HCT116 (cell line): ENCODE results near the gene CSTF2T. TPM values are rescaled to one million over a fixed set of nuclear protein-coding genes. Genes with fewer than 3 reads are reported as not detected.

ENCODE experiments used
- ATAC-seq: fragments of 200-7000 bp; cut with Tn5 transposase; 2 replicates; pipeline ENCODE4 v1.9.1; 2020; ENCODE audit warnings: mild to moderate bottlenecking, moderate library complexity
- BruUV-seq: library from RNA; stranded (reverse); fragments of 400-500 nt; replicated peaks from 2 replicates; lab custom pipeline; 2021; lab: Mats Ljungman, UMichigan
- CTCF ChIA-PET: fragments of 300-600 bp; sonication (Branson Sonifier 250); formaldehyde crosslinking; loops from one replicate; lab custom pipeline; 2021; ENCODE audit warnings: antibody characterized with exemption; lab: Charles Lee
- POLR2A ChIA-PET: fragments of 300-600, 350-600 bp; sonication (Branson Sonifier 250); formaldehyde crosslinking; loops from one replicate; lab custom pipeline; 2021; ENCODE audit warnings: antibody characterized with exemption; lab: Charles Lee
- RAD21 ChIA-PET, 2 experiments: fragments of 300-600 bp; sonication (Branson Sonifier 250); formaldehyde crosslinking; loops; one replicate each; lab custom pipeline; 2023; ENCODE audit warnings: low total read pairs in 2 of 2; ENCODE audit not compliant: uncharacterized antibody in 2 of 2, unreplicated experiment in 2 of 2, low non-redundant PET in 1 of 2; lab: Charles Lee
- DNase-seq: peaks from one replicate; pipeline ENCODE4 v3.0.0-alpha.2; 2010; ENCODE audit warnings: low read depth, low spot score
- H2AFZ ChIP-seq: fragments of 200-600 bp; shearing (Covaris generic), sonication (generic); 2 replicates; pipeline ENCODE4 v1.6.1; 2017; ENCODE audit warnings: low read depth, mixed run types, mixed read lengths, antibody characterized with exemption, low read length; ENCODE audit not compliant: poor library complexity, severe bottlenecking
- H3K27ac ChIP-seq: 2 replicates; pipeline ENCODE4 v1.5.1; 2012; ENCODE audit warnings: low read depth, low read length
- H3K27me3 ChIP-seq: fragments of 200-600 bp; sonication (generic); 2 replicates; pipeline ENCODE4 v1.6.1; 2016; ENCODE audit warnings: mixed run types, low read length, mixed read lengths; ENCODE audit not compliant: insufficient read depth
- H3K36me3 ChIP-seq, 2 experiments: fragments of 200-500 bp in 1 of 2; fragments of 200-600 bp in 1 of 2; sonication (Bioruptor generic) in 1 of 2; sonication (generic) in 1 of 2; 2 replicates each; pipeline versions ENCODE4 v1.5.1 to v1.6.1; 2014 to 2016; ENCODE audit warnings: low read length in 2 of 2, inconsistent platforms in 1 of 2, mixed read lengths in 1 of 2, mixed run types in 1 of 2; ENCODE audit not compliant: insufficient read depth in 2 of 2, control insufficient read depth in 1 of 2
- H3K4me1 ChIP-seq, 2 experiments: fragments of 200-600 bp in 1 of 2; sonication (generic) in 1 of 2; 2 replicates each; pipeline versions ENCODE4 v1.5.1 to v1.6.1; 2012 to 2017; ENCODE audit warnings: low read length in 2 of 2, inconsistent platforms in 1 of 2, mild to moderate bottlenecking in 1 of 2, mixed read lengths in 1 of 2, mixed run types in 1 of 2, moderate library complexity in 1 of 2; ENCODE audit not compliant: insufficient read depth in 2 of 2, control insufficient read depth in 1 of 2
- H3K4me2 ChIP-seq: fragments of 200-600 bp; sonication (generic); 2 replicates; pipeline ENCODE4 v1.6.1; 2017; ENCODE audit warnings: mixed run types, low read length, mixed read lengths
- H3K4me3 ChIP-seq, 2 experiments: fragments of 200-600 bp in 1 of 2; sonication (generic) in 1 of 2; replicated peaks in 1 of 2; 2 replicates each; pipeline ENCODE4 v1.5.1; 2011 to 2016; ENCODE audit warnings: low read length in 2 of 2, control low read depth in 1 of 2, low read depth in 1 of 2, mild to moderate bottlenecking in 1 of 2, mixed read lengths in 1 of 2, mixed run types in 1 of 2
- H3K79me2 ChIP-seq: fragments of 200-600 bp; sonication (generic); 2 replicates; pipeline ENCODE4 v1.6.1; 2017; ENCODE audit warnings: mild to moderate bottlenecking, mixed run types, low read length, moderate library complexity, mixed read lengths; ENCODE audit not compliant: insufficient read depth
- H3K9ac ChIP-seq: fragments of 200-600 bp; sonication (generic); 2 replicates; pipeline ENCODE4 v1.6.1; 2016; ENCODE audit warnings: low read length, mixed read lengths
- H3K9me2 ChIP-seq: fragments of 200-600 bp; sonication (generic), shearing (Covaris generic); 2 replicates; pipeline ENCODE4 v1.6.1; 2017; ENCODE audit warnings: mixed run types, mild to moderate bottlenecking, moderate library complexity; ENCODE audit not compliant: insufficient read depth
- H3K9me3 ChIP-seq, 2 experiments: fragments of 200-500 bp in 1 of 2; fragments of 200-600 bp in 1 of 2; sonication (Bioruptor generic) in 1 of 2; sonication (generic) in 1 of 2; 2 replicates each; pipeline ENCODE4 v1.6.1; 2014 to 2017; ENCODE audit warnings: low read length in 2 of 2, mixed read lengths in 2 of 2, inconsistent platforms in 1 of 2, low read depth in 1 of 2, mild to moderate bottlenecking in 1 of 2, mixed run types in 1 of 2, moderate library complexity in 1 of 2; ENCODE audit not compliant: control insufficient read depth in 1 of 2, insufficient read depth in 1 of 2
- H4K20me1 ChIP-seq: fragments of 200-600 bp; sonication (generic), shearing (Covaris generic); 2 replicates; pipeline ENCODE4 v1.6.1; 2017; ENCODE audit warnings: mixed run types, mild to moderate bottlenecking, moderate library complexity; ENCODE audit not compliant: insufficient read depth
- CBX3 ChIP-seq: IDR thresholded peaks from 2 replicates; pipeline ENCODE4 v1.6.1; 2012; ENCODE audit warnings: low read depth
- CEBPB ChIP-seq: IDR thresholded peaks from 2 replicates; pipeline ENCODE4 v1.6.1; 2012; ENCODE audit warnings: low read depth
- EZH2phosphoT487 ChIP-seq: fragments of 200-600 bp; IDR thresholded peaks from 2 replicates; pipeline ENCODE4 v1.6.1; 2018; ENCODE audit warnings: antibody characterized with exemption, borderline replicate concordance
- FOSL1 ChIP-seq: IDR thresholded peaks from 2 replicates; pipeline ENCODE4 v1.6.1; 2012; ENCODE audit warnings: low read depth
- MAX ChIP-seq: IDR thresholded peaks from 2 replicates; pipeline ENCODE4 v1.6.1; 2012
- RAD21 ChIP-seq: IDR thresholded peaks from 2 replicates; pipeline ENCODE4 v1.6.1; 2012; ENCODE audit warnings: low read depth, mild to moderate bottlenecking
- SIN3A ChIP-seq: IDR thresholded peaks from 2 replicates; pipeline ENCODE4 v1.6.1; 2012; ENCODE audit warnings: low read depth
- SRF ChIP-seq: IDR thresholded peaks from 2 replicates; pipeline ENCODE4 v1.6.1; 2012; ENCODE audit warnings: low read depth
- TCF7L2 ChIP-seq: IDR thresholded peaks from 2 replicates; pipeline ENCODE4 v1.7.0; 2011; ENCODE audit warnings: borderline replicate concordance, inconsistent platforms; ENCODE audit not compliant: insufficient read depth, insufficient read length; ENCODE audit errors: extremely low read depth
- ZNF274 ChIP-seq: fragments of 200-500 bp; sonication (Bioruptor generic); IDR thresholded peaks from 2 replicates; pipeline ENCODE4 v1.6.1; 2014; ENCODE audit warnings: mild to moderate bottlenecking, low read depth, low read length, inconsistent platforms
- intact Hi-C: fragments of 100-400 bp; cut with micrococcal nuclease; formaldehyde crosslinking; loops from 2 replicates; pipeline ENCODE4 v1.10.0; 2022
- total RNA-seq: library from RNA; stranded (reverse); gene quantifications from one replicate; pipeline ENCODE4 v1.2.1, GENCODE V29; 2021; ENCODE audit not compliant: unreplicated experiment
- TF ChIP-seq, protein P1 (sequence below): IDR thresholded peaks from 2 replicates; pipeline ENCODE4 v1.6.1; 2011; ENCODE audit warnings: mild to moderate bottlenecking, low read length, moderate library complexity; ENCODE audit not compliant: insufficient replicate concordance; ENCODE audit errors: extremely low read depth

Gene CSTF2T
- total RNA-seq, 1 experiment from 2014 or later: 18.5 TPM

- ChIA-PET CTCF (no interaction called here), RAD21 (no interaction called here), POLR2A (no interaction called here)
- H3K27ac ChIP-seq: no peak overlapping the region
- no peaks in the 10 kb centered on the region for H3K36me3 ChIP-seq
- intact Hi-C loops: no loop called here
- ATAC-seq: no peak
- TF ChIP-seq RAD21: no peak
- no peak for TF ChIP-seq FOSL1
- TF ChIP-seq SIN3A: no peak
- TF ChIP-seq, protein P1, sequence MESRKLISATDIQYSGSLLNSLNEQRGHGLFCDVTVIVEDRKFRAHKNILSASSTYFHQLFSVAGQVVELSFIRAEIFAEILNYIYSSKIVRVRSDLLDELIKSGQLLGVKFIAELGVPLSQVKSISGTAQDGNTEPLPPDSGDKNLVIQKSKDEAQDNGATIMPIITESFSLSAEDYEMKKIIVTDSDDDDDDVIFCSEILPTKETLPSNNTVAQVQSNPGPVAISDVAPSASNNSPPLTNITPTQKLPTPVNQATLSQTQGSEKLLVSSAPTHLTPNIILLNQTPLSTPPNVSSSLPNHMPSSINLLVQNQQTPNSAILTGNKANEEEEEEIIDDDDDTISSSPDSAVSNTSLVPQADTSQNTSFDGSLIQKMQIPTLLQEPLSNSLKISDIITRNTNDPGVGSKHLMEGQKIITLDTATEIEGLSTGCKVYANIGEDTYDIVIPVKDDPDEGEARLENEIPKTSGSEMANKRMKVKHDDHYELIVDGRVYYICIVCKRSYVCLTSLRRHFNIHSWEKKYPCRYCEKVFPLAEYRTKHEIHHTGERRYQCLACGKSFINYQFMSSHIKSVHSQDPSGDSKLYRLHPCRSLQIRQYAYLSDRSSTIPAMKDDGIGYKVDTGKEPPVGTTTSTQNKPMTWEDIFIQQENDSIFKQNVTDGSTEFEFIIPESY: no peak
- no peak for TF ChIP-seq MAX
- TF ChIP-seq EZH2phosphoT487: no peak
- TF ChIP-seq SRF: no peak
- TF ChIP-seq ZNF274: no peak
- TF ChIP-seq CEBPB: no peak
- TF ChIP-seq CBX3: no peak
- no peak for TF ChIP-seq TCF7L2
- no peaks in the 10 kb centered on the region for H3K27me3 ChIP-seq
- H3K9ac ChIP-seq: no peak overlapping the region
- peaks cover 33% of the 10 kb centered on the region for H3K79me2 ChIP-seq
- no peak overlapping the region for H3K4me2 ChIP-seq
- H3K4me3 ChIP-seq: no peak overlapping the region
- H2AFZ ChIP-seq: no peak overlapping the region
- no peaks in the 10 kb centered on the region for H3K9me3 ChIP-seq
- peaks cover 5 to 8% of the 10 kb centered on the region in 2 experiments; a peak in 2 of 4 replicates for H3K4me1 ChIP-seq
- no peaks in the 10 kb centered on the region for H4K20me1 ChIP-seq
- DNase-seq: no peak
- no peaks in the 10 kb centered on the region for H3K9me2 ChIP-seq
- BruUV-seq: no TSS peak
These were observed 5.2 kb downstream of the CSTF2T start for GRCh38 chr10:51694086-51694768.
